GM12878 (cell line): ENCODE data around the gene ZNF410. TPM values are rescaled to one million over a fixed set of nuclear protein-coding genes. Genes with fewer than 3 reads are reported as not detected.

Experiments used
- ATF2 ChIP-seq: IDR thresholded peaks from 2 replicates; pipeline ENCODE4 v1.6.1; 2012; ENCODE audit warnings: low read length, inconsistent platforms
- CBX5 ChIP-seq: sonication (generic); IDR thresholded peaks from 2 replicates; pipeline ENCODE4 v1.6.1; 2016; ENCODE audit warnings: low read depth, moderate library complexity, mild to moderate bottlenecking, inconsistent platforms
- CHD2 ChIP-seq: IDR thresholded peaks from 2 replicates; pipeline ENCODE4 v1.6.1; 2011; ENCODE audit warnings: low read depth, low read length, improper control_type of control experiment, borderline replicate concordance
- CREB1 ChIP-seq: IDR thresholded peaks from 2 replicates; pipeline ENCODE4 v1.6.1; 2012; ENCODE audit warnings: low read depth, mild to moderate bottlenecking, inconsistent platforms
- DPF2 ChIP-seq: fragments of 450-650 bp; IDR thresholded peaks from 2 replicates; pipeline ENCODE4 v1.6.1; 2017; ENCODE audit warnings: mild to moderate bottlenecking
- IKZF2 ChIP-seq, 2 experiments: fragments of 450-650 bp; IDR thresholded peaks; 2 replicates each; pipeline ENCODE4 v1.6.1; 2017; ENCODE audit warnings: mild to moderate bottlenecking in 2 of 2, moderate library complexity in 2 of 2
- NBN ChIP-seq: fragments of 450-650 bp; IDR thresholded peaks from 2 replicates; pipeline ENCODE4 v1.6.1; 2016
- NRF1 ChIP-seq: conservative IDR thresholded peaks from 2 replicates; pipeline ENCODE4 v1.6.1; 2011; ENCODE audit warnings: mild to moderate bottlenecking, low read depth, low read length, improper control_type of control experiment
- PRDM15 ChIP-seq: fragments of 450-650 bp; formaldehyde crosslinking; IDR thresholded peaks from 2 replicates; pipeline ENCODE4 v1.4.0; 2020; ENCODE audit warnings: mild to moderate bottlenecking, moderate library complexity
- RBBP5 ChIP-seq: fragments of 200-600 bp; sonication (generic); conservative IDR thresholded peaks from 2 replicates; pipeline ENCODE4 v1.6.1; 2016
- polyA plus RNA-seq, 11 experiments: library from polyadenylated mRNA; depleted of rRNA in 4 of 11; unstranded in 6 of 11; stranded (reverse) in 5 of 11; fragments of >200 nt; fragmentation: Nextera tagmentation in 4 of 11; fragmentation: Illumina TruSeq in 1 of 11; extraction: Ambion mirVana in 4 of 11; extraction: Trizol in 1 of 11; gene quantifications; 1 replicate in 1 of 11; 2 replicates in 10 of 11; pipeline versions ENCODE4 v1.2.1 to v1.2.3, GENCODE V29; 2011 to 2016; ENCODE audit warnings: inconsistent platforms in 2 of 11, missing spikeins in 2 of 11, low read depth in 1 of 11
- total RNA-seq, 4 experiments: library from RNA; depleted of rRNA in 3 of 4; stranded (reverse); fragments of >200 nt in 3 of 4; fragmentation: Illumina TruSeq in 1 of 4; extraction: Trizol in 1 of 4; gene quantifications; 2 replicates each; pipeline versions ENCODE4 v1.2.1 to v1.2.3, GENCODE V29; 2013 to 2021
- TF ChIP-seq, protein P1 (sequence below): fragments of 450-650 bp; IDR thresholded peaks from 2 replicates; pipeline ENCODE4 v1.6.1; 2017; ENCODE audit warnings: mild to moderate bottlenecking, moderate library complexity
- TF ChIP-seq, protein P2 (sequence below): fragments of 450-650 bp; formaldehyde crosslinking; IDR thresholded peaks from 2 replicates; pipeline ENCODE4 v1.4.0; 2022; ENCODE audit warnings: mild to moderate bottlenecking, moderate library complexity
- TF ChIP-seq, protein P3 (sequence below): fragments of 450-650 bp; IDR thresholded peaks from 2 replicates; pipeline ENCODE4 v1.6.1; 2017; ENCODE audit warnings: mild to moderate bottlenecking

The ZNF410 gene
- total and polyA plus RNA-seq, 10 of the 15 experiments (the other 5 are each of a cell fraction or from before 2014, with no cell fraction given), result 31.2 to 56.6 (median 47.7) TPM

GRCh38 chr14:73851567-73852382, 34.9 kb upstream of the ZNF410 start, which contains the start of gene PTGR2 (continued):
- TF ChIP-seq, protein P1, sequence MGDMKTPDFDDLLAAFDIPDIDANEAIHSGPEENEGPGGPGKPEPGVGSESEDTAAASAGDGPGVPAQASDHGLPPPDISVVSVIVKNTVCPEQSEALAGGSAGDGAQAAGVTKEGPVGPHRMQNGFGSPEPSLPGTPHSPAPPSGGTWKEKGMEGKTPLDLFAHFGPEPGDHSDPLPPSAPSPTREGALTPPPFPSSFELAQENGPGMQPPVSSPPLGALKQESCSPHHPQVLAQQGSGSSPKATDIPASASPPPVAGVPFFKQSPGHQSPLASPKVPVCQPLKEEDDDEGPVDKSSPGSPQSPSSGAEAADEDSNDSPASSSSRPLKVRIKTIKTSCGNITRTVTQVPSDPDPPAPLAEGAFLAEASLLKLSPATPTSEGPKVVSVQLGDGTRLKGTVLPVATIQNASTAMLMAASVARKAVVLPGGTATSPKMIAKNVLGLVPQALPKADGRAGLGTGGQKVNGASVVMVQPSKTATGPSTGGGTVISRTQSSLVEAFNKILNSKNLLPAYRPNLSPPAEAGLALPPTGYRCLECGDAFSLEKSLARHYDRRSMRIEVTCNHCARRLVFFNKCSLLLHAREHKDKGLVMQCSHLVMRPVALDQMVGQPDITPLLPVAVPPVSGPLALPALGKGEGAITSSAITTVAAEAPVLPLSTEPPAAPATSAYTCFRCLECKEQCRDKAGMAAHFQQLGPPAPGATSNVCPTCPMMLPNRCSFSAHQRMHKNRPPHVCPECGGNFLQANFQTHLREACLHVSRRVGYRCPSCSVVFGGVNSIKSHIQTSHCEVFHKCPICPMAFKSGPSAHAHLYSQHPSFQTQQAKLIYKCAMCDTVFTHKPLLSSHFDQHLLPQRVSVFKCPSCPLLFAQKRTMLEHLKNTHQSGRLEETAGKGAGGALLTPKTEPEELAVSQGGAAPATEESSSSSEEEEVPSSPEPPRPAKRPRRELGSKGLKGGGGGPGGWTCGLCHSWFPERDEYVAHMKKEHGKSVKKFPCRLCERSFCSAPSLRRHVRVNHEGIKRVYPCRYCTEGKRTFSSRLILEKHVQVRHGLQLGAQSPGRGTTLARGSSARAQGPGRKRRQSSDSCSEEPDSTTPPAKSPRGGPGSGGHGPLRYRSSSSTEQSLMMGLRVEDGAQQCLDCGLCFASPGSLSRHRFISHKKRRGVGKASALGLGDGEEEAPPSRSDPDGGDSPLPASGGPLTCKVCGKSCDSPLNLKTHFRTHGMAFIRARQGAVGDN, result peak; percentile 37; the same call in 1 of the 2 replicates
- TF ChIP-seq CBX5, result peak; percentile 51; the same call in 1 of the 2 replicates
- TF ChIP-seq DPF2, result 0 out of 2 replicates have a peak, but pooled peaks have one; percentile 12
- TF ChIP-seq RBBP5, result no peak
- peak; percentile 46 for TF ChIP-seq CREB1
- peak; percentile 98 for TF ChIP-seq CHD2
- TF ChIP-seq ATF2, result peak; percentile 49; the same call in 1 of the 2 replicates
- TF ChIP-seq IKZF2 (IDR thresholded peaks at IDR 0.05), result peak; percentile 53 to 64; a peak in 3 of 4 replicates
- TF ChIP-seq, protein P2, sequence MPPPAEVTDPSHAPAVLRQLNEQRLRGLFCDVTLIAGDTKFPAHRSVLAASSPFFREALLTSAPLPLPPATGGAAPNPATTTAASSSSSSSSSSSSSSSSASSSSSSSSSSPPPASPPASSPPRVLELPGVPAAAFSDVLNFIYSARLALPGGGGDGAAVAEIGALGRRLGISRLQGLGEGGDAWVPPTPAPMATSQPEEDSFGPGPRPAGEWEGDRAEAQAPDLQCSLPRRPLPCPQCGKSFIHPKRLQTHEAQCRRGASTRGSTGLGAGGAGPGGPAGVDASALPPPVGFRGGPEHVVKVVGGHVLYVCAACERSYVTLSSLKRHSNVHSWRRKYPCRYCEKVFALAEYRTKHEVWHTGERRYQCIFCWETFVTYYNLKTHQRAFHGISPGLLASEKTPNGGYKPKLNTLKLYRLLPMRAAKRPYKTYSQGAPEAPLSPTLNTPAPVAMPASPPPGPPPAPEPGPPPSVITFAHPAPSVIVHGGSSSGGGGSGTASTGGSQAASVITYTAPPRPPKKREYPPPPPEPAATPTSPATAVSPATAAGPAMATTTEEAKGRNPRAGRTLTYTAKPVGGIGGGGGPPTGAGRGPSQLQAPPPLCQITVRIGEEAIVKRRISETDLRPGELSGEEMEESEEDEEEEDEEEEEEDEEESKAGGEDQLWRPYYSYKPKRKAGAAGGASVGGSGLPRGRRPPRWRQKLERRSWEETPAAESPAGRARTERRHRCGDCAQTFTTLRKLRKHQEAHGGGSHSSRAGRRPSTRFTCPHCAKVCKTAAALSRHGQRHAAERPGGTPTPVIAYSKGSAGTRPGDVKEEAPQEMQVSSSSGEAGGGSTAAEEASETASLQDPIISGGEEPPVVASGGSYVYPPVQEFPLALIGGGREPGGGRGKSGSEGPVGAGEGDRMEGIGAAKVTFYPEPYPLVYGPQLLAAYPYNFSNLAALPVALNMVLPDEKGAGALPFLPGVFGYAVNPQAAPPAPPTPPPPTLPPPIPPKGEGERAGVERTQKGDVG (CRISPR knock-in tag), result no peak
- peak; percentile 69; the same call in 1 of the 2 replicates for TF ChIP-seq NBN
- TF ChIP-seq, protein P3, sequence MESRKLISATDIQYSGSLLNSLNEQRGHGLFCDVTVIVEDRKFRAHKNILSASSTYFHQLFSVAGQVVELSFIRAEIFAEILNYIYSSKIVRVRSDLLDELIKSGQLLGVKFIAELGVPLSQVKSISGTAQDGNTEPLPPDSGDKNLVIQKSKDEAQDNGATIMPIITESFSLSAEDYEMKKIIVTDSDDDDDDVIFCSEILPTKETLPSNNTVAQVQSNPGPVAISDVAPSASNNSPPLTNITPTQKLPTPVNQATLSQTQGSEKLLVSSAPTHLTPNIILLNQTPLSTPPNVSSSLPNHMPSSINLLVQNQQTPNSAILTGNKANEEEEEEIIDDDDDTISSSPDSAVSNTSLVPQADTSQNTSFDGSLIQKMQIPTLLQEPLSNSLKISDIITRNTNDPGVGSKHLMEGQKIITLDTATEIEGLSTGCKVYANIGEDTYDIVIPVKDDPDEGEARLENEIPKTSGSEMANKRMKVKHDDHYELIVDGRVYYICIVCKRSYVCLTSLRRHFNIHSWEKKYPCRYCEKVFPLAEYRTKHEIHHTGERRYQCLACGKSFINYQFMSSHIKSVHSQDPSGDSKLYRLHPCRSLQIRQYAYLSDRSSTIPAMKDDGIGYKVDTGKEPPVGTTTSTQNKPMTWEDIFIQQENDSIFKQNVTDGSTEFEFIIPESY, result no peak
- TF ChIP-seq NRF1, result peak; percentile 69
- no peak for TF ChIP-seq PRDM15 (CRISPR knock-in tag)
